GM12878 (cell line): ENCODE data around the gene CNR1. TPM values are rescaled to one million over a fixed set of nuclear protein-coding genes. Genes with fewer than 3 reads are reported as not detected.

ENCODE experiments used
- BMI1 ChIP-seq: fragments of 450-650 bp; IDR thresholded peaks from 2 replicates; pipeline ENCODE4 v1.6.1; 2016; ENCODE audit warnings: mild to moderate bottlenecking, moderate library complexity, borderline replicate concordance
- CHD1 ChIP-seq: IDR thresholded peaks from 2 replicates; pipeline ENCODE4 v1.6.1; 2012; ENCODE audit warnings: low read depth, low read length, improper control_type of control experiment
- CTCF ChIP-seq, 3 experiments: IDR thresholded peaks in 2 of 3; conservative IDR thresholded peaks in 1 of 3; 2 replicates each; pipeline ENCODE4 v1.5.1; 2011; ENCODE audit warnings: low read depth in 3 of 3, low read length in 3 of 3, mild to moderate bottlenecking in 3 of 3, control low read depth in 2 of 3, moderate library complexity in 2 of 3, inconsistent platforms in 1 of 3, mixed read lengths in 1 of 3; ENCODE audit not compliant: control insufficient read depth in 2 of 3, insufficient read depth in 1 of 3; ENCODE audit errors: extremely low read depth in 1 of 3
- E2F4 ChIP-seq: IDR thresholded peaks from 2 replicates; pipeline ENCODE4 v1.6.1; 2012; ENCODE audit warnings: low read depth, low read length, improper control_type of control experiment
- FOXM1 ChIP-seq: IDR thresholded peaks from 2 replicates; pipeline ENCODE4 v1.6.1; 2012; ENCODE audit warnings: low read depth, mild to moderate bottlenecking, inconsistent platforms, low read length, moderate library complexity
- HDAC6 ChIP-seq: fragments of 200-600 bp; sonication (generic); IDR thresholded peaks from one replicate; pipeline ENCODE4 v1.8.0; 2017; ENCODE audit warnings: antibody characterized with exemption; ENCODE audit not compliant: unreplicated experiment
- MXI1 ChIP-seq: fragments of 150-350 bp; IDR thresholded peaks from 2 replicates; pipeline ENCODE4 v1.6.1; 2011; ENCODE audit warnings: low read depth, mild to moderate bottlenecking, inconsistent platforms, low read length, improper control_type of control experiment
- MYC ChIP-seq: IDR thresholded peaks from 2 replicates; pipeline ENCODE4 v1.6.1; 2011; ENCODE audit warnings: mild to moderate bottlenecking, low read length, moderate library complexity, inconsistent platforms; ENCODE audit not compliant: insufficient read depth, insufficient replicate concordance, insufficient read length, severe bottlenecking
- NRF1 ChIP-seq: conservative IDR thresholded peaks from 2 replicates; pipeline ENCODE4 v1.6.1; 2011; ENCODE audit warnings: mild to moderate bottlenecking, low read depth, low read length, improper control_type of control experiment
- PAX8 ChIP-seq: fragments of 450-650 bp; IDR thresholded peaks from 2 replicates; pipeline ENCODE4 v1.6.1; 2017; ENCODE audit warnings: mild to moderate bottlenecking, moderate library complexity
- PKNOX1 ChIP-seq: fragments of 450-650 bp; IDR thresholded peaks from 2 replicates; pipeline ENCODE4 v1.6.1; 2016; ENCODE audit warnings: mild to moderate bottlenecking
- PML ChIP-seq: IDR thresholded peaks from 2 replicates; pipeline ENCODE4 v1.6.1; 2012; ENCODE audit warnings: low read length, inconsistent platforms
- POLR2A ChIP-seq: IDR thresholded peaks from 2 replicates; pipeline ENCODE4 v1.6.1; 2011; ENCODE audit warnings: low read depth, mild to moderate bottlenecking, low read length
- RUNX3 ChIP-seq: IDR thresholded peaks from 2 replicates; pipeline ENCODE4 v1.6.1; 2012; ENCODE audit warnings: low read length, inconsistent platforms
- SUZ12 ChIP-seq: fragments of 200-600 bp; sonication (generic); IDR thresholded peaks from one replicate; pipeline ENCODE4 v1.6.1; 2018; ENCODE audit warnings: antibody characterized with exemption, mild to moderate bottlenecking; ENCODE audit not compliant: unreplicated experiment
- TAF1 ChIP-seq: IDR thresholded peaks from 2 replicates; pipeline ENCODE4 v1.6.1; 2011; ENCODE audit warnings: mild to moderate bottlenecking, low read depth, low read length, borderline replicate concordance
- ZNF274 ChIP-seq: IDR thresholded peaks from one replicate; pipeline ENCODE4 v1.8.0; 2011; ENCODE audit not compliant: insufficient read length, insufficient read depth
- ZZZ3 ChIP-seq: IDR thresholded peaks from 2 replicates; pipeline ENCODE4 v1.6.1; 2011; ENCODE audit warnings: low read depth; ENCODE audit not compliant: control insufficient read depth, insufficient read length
- polyA plus RNA-seq, 11 experiments: library from polyadenylated mRNA; depleted of rRNA in 4 of 11; unstranded in 6 of 11; stranded (reverse) in 5 of 11; fragments of >200 nt; fragmentation: Nextera tagmentation in 4 of 11; fragmentation: Illumina TruSeq in 1 of 11; extraction: Ambion mirVana in 4 of 11; extraction: Trizol in 1 of 11; gene quantifications; 1 replicate in 1 of 11; 2 replicates in 10 of 11; pipeline versions ENCODE4 v1.2.1 to v1.2.3, GENCODE V29; 2011 to 2016; ENCODE audit warnings: inconsistent platforms in 2 of 11, missing spikeins in 2 of 11, low read depth in 1 of 11
- total RNA-seq, 4 experiments: library from RNA; depleted of rRNA in 3 of 4; stranded (reverse); fragments of >200 nt in 3 of 4; fragmentation: Illumina TruSeq in 1 of 4; extraction: Trizol in 1 of 4; gene quantifications; 2 replicates each; pipeline versions ENCODE4 v1.2.1 to v1.2.3, GENCODE V29; 2013 to 2021
- TF ChIP-seq, protein P1 (sequence below): fragments of 450-650 bp; IDR thresholded peaks from 2 replicates; pipeline ENCODE4 v1.6.1; 2018; ENCODE audit warnings: mild to moderate bottlenecking, low read depth, moderate library complexity; ENCODE audit not compliant: partially characterized antibody
- TF ChIP-seq, protein P2 (sequence below): fragments of 450-650 bp; IDR thresholded peaks from 2 replicates; pipeline ENCODE4 v1.6.1; 2017; ENCODE audit warnings: borderline replicate concordance

Gene CNR1
- total and polyA plus RNA-seq, 10 of the 15 experiments (the other 5 are each of a cell fraction or from before 2014, with no cell fraction given): 2.2 to 15.4 (median 8.5) TPM

DNA sequence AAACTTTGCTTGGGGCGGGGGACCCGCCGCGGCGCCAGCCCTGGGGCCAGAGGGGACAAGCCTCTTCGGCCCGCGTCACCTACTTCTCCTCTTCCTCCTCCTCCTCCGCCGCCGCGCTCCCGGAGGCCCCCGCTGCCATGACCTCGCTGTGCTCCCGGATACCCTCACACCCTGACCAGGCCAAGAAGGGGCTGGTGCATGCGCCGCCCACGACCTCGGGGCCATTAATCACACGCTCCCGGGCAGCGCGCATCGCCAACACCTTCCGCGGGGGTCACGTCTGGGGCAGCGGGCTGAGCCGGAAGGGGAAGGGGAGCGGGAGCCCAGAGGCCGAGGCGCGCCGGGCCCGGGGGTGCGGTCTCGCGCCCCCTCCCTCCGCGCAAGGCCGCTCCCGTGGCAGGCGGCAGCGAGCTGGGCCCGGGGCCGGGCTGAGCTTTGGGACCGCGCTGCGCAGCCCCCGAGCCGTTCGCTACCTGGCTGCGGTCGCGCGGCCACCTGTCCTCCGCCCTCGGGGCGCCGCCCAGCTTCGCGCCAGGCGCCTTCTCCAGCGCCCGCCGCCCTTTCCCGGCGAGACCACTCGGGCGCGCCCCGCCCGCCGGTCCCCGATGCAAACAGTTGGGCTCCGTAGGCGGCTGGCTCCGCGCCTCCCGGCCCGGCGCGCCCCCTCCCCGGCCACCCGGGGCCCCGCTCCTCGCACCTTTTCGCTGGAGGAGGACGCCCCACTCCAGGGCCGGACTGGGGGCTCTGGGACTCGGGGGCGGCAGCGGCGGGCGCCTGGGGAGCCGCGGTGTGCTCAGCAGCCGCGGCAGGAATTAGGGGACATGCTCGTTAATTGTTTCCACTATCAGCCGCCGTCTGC, 575 bp upstream of the CNR1 start (continued):
- TF ChIP-seq, protein P1, sequence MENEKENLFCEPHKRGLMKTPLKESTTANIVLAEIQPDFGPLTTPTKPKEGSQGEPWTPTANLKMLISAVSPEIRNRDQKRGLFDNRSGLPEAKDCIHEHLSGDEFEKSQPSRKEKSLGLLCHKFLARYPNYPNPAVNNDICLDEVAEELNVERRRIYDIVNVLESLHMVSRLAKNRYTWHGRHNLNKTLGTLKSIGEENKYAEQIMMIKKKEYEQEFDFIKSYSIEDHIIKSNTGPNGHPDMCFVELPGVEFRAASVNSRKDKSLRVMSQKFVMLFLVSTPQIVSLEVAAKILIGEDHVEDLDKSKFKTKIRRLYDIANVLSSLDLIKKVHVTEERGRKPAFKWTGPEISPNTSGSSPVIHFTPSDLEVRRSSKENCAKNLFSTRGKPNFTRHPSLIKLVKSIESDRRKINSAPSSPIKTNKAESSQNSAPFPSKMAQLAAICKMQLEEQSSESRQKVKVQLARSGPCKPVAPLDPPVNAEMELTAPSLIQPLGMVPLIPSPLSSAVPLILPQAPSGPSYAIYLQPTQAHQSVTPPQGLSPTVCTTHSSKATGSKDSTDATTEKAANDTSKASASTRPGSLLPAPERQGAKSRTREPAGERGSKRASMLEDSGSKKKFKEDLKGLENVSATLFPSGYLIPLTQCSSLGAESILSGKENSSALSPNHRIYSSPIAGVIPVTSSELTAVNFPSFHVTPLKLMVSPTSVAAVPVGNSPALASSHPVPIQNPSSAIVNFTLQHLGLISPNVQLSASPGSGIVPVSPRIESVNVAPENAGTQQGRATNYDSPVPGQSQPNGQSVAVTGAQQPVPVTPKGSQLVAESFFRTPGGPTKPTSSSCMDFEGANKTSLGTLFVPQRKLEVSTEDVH: no peak
- no peak for TF ChIP-seq SUZ12
- no peak for TF ChIP-seq ZNF274
- TF ChIP-seq PKNOX1: peak; percentile 62; the same call in 1 of the 2 replicates
- TF ChIP-seq POLR2A: peak; percentile 65; the same call in 1 of the 2 replicates
- no peak for TF ChIP-seq CHD1
- no peak for TF ChIP-seq TAF1
- no peak for TF ChIP-seq PAX8
- TF ChIP-seq FOXM1: no peak
- TF ChIP-seq PML: no peak
- no peak for TF ChIP-seq MXI1
- no peak for TF ChIP-seq MYC
- TF ChIP-seq RUNX3: peak; percentile 39; the same call in 1 of the 2 replicates
- TF ChIP-seq, protein P2, sequence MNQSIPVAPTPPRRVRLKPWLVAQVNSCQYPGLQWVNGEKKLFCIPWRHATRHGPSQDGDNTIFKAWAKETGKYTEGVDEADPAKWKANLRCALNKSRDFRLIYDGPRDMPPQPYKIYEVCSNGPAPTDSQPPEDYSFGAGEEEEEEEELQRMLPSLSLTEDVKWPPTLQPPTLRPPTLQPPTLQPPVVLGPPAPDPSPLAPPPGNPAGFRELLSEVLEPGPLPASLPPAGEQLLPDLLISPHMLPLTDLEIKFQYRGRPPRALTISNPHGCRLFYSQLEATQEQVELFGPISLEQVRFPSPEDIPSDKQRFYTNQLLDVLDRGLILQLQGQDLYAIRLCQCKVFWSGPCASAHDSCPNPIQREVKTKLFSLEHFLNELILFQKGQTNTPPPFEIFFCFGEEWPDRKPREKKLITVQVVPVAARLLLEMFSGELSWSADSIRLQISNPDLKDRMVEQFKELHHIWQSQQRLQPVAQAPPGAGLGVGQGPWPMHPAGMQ: no peak
- no peak for TF ChIP-seq HDAC6
- TF ChIP-seq E2F4: no peak
- TF ChIP-seq NRF1: no peak
- TF ChIP-seq ZZZ3: no peak
- no peak for TF ChIP-seq BMI1
- no peak for TF ChIP-seq CTCF (IDR thresholded peaks at IDR 0.05 in 2 of 3, conservative IDR thresholded peaks at IDR 0.05 in 1 of 3; ENCODE audit: control insufficient read depth in 2 of 3, extremely low read depth in 1 of 3, insufficient read depth in 1 of 3, low read depth in 3 of 3, low read length in 3 of 3)
